BLaER1 treated with 17β-estradiol and CSF1 and Interleukin-3, amounts not matched to agents 10 nM and 100 nM (cell line): ENCODE data around the gene PTK7.
"Not testable (repeated sequence)": the region's sequence is repeated elsewhere in the genome, so short reads cannot be mapped to it uniquely, and the experiment has no call there.

Experiments
- H3K27ac ChIP-seq, 11 experiments: shearing (Covaris generic); formaldehyde crosslinking; 2 replicates each; pipeline ENCODE4 v1.8.1; 2022
- H3K27me3 ChIP-seq, 11 experiments: shearing (Covaris generic); formaldehyde crosslinking; 2 replicates each; pipeline ENCODE4 v1.8.1; 2022
- H3K36me3 ChIP-seq, 11 experiments: shearing (Covaris generic); formaldehyde crosslinking; 2 replicates each; pipeline ENCODE4 v1.8.1; 2022
- H3K4me1 ChIP-seq, 10 experiments: shearing (Covaris generic); formaldehyde crosslinking; 2 replicates each; pipeline ENCODE4 v1.8.1; 2022
- H3K4me2 ChIP-seq, 11 experiments: shearing (Covaris generic); formaldehyde crosslinking; 2 replicates each; pipeline ENCODE4 v1.8.1; 2022
- H3K4me3 ChIP-seq, 10 experiments: shearing (Covaris generic); formaldehyde crosslinking; 2 replicates each; pipeline ENCODE4 v1.8.1; 2022
- H3K9ac ChIP-seq, 11 experiments: shearing (Covaris generic); formaldehyde crosslinking; 2 replicates each; pipeline ENCODE4 v1.8.1; 2022
- H3K9me3 ChIP-seq, 11 experiments: shearing (Covaris generic); formaldehyde crosslinking; replicated peaks in 1 of 11; 2 replicates each; pipeline ENCODE4 v1.8.1; 2022
- H4K20me1 ChIP-seq, 11 experiments: shearing (Covaris generic); formaldehyde crosslinking; 2 replicates each; pipeline ENCODE4 v1.8.1; 2022
- Cebpa-rat ChIP-seq, 11 experiments: shearing (Covaris generic); IDR thresholded peaks; 2 replicates each; pipeline ENCODE4 v1.8.1; 2022

The PTK7 gene

GRCh38 chr6:43037197-43037596, 38.9 kb upstream of the PTK7 start:
- H3K27me3 ChIP-seq: no peaks in the 10 kb centered on the region
- peaks cover 0 to 4% (median 0%) of the 10 kb centered on the region in 10 experiments; a peak in 4 of 20 replicates for H3K4me1 ChIP-seq
- H3K4me2 ChIP-seq: no peak overlapping the region
- H3K4me3 ChIP-seq: no peak overlapping the region
- H3K9ac ChIP-seq: no peak overlapping the region
- TF ChIP-seq Cebpa-rat (IDR thresholded peaks at IDR 0.05): no peak
- no peak overlapping the region for H3K27ac ChIP-seq
- H4K20me1 ChIP-seq: peaks cover 0 to 58% (median 16%) of the 10 kb centered on the region in 11 experiments; a peak in 14 of 22 replicates
- H3K36me3 ChIP-seq: peaks cover 64 to 94% (median 87%) of the 10 kb centered on the region in 11 experiments
- H3K9me3 ChIP-seq: no peaks in the 10 kb centered on the region

GRCh38 chr6:43037706-43038105, 38.4 kb upstream of the PTK7 start:
- Histone ChIP-seq H3K4me3 (no peak overlapping the region), H3K9ac (no peak overlapping the region), H3K4me1 (peaks cover 0 to 7% (median 0%) of the 10 kb centered on the region in 10 experiments; a peak in 4 of 20 replicates), H3K4me2 (no peak overlapping the region), H4K20me1 (peaks cover 0 to 52% (median 16%) of the 10 kb centered on the region in 11 experiments; a peak in 12 of 22 replicates), H3K36me3 (peaks cover 60 to 94% (median 86%) of the 10 kb centered on the region in 11 experiments), H3K9me3 (no peaks in the 10 kb centered on the region), H3K27ac (no peak overlapping the region), H3K27me3 (no peaks in the 10 kb centered on the region)
- no peak for TF ChIP-seq Cebpa-rat (IDR thresholded peaks at IDR 0.05)

- peaks cover 0 to 46% (median 13%) of the 10 kb centered on the region in 11 experiments; a peak in 11 of 22 replicates for H4K20me1 ChIP-seq
- H3K27ac ChIP-seq: no peak overlapping the region
- no peaks in the 10 kb centered on the region for H3K27me3 ChIP-seq
- peaks cover 65 to 94% (median 86%) of the 10 kb centered on the region in 11 experiments for H3K36me3 ChIP-seq
- no peak overlapping the region; a peak in 1 of 22 replicates for H3K9ac ChIP-seq
- no peak overlapping the region for H3K4me2 ChIP-seq
- H3K9me3 ChIP-seq: no peaks in the 10 kb centered on the region
- TF ChIP-seq Cebpa-rat (IDR thresholded peaks at IDR 0.05): no peak
- H3K4me3 ChIP-seq: no peak overlapping the region
- H3K4me1 ChIP-seq: peaks cover 0 to 7% (median 0%) of the 10 kb centered on the region in 10 experiments; a peak in 4 of 20 replicates
Measured at GRCh38 chr6:43038727-43039126, 37.4 kb upstream of the PTK7 start.

- no peak overlapping the region for H3K4me2 ChIP-seq
- H3K4me3 ChIP-seq: no peak overlapping the region
- peaks cover 0 to 7% (median 0%) of the 10 kb centered on the region in 10 experiments; a peak in 4 of 20 replicates for H3K4me1 ChIP-seq
- H3K27me3 ChIP-seq: no peaks in the 10 kb centered on the region
- TF ChIP-seq Cebpa-rat (IDR thresholded peaks at IDR 0.05): no peak
- no peak overlapping the region for H3K9ac ChIP-seq
- no peak overlapping the region for H3K27ac ChIP-seq
- H4K20me1 ChIP-seq: peaks cover 0 to 28% (median 2%) of the 10 kb centered on the region in 11 experiments; a peak in 7 of 22 replicates
- H3K36me3 ChIP-seq: peaks cover 59 to 93% (median 81%) of the 10 kb centered on the region in 11 experiments
- no peaks in the 10 kb centered on the region for H3K9me3 ChIP-seq
Measured at GRCh38 chr6:43040542-43041257, 35.4 kb upstream of the PTK7 start.

GRCh38 chr6:43041475-43041874, 34.6 kb upstream of the PTK7 start:
- H3K36me3 ChIP-seq: peaks cover 62 to 93% (median 84%) of the 10 kb centered on the region in 11 experiments
- H3K9ac ChIP-seq, H3K27ac ChIP-seq, H3K9me3 ChIP-seq, H3K4me1 ChIP-seq, H3K4me3 ChIP-seq, H3K27me3 ChIP-seq, H3K4me2 ChIP-seq: not testable (repeated sequence)
- H4K20me1 ChIP-seq: peaks cover 0 to 25% (median 0%) of the 10 kb centered on the region in 11 experiments; a peak in 4 of 22 replicates

GRCh38 chr6:43043310-43043709, 32.8 kb upstream of the PTK7 start:
- H3K4me3 ChIP-seq: no peak overlapping the region
- TF ChIP-seq Cebpa-rat (IDR thresholded peaks at IDR 0.05): no peak
- peaks cover 60 to 93% (median 80%) of the 10 kb centered on the region in 11 experiments for H3K36me3 ChIP-seq
- H3K9me3 ChIP-seq: no peaks in the 10 kb centered on the region
- no peak overlapping the region for H3K9ac ChIP-seq
- H3K4me2 ChIP-seq: no peak overlapping the region
- H3K27ac ChIP-seq: no peak overlapping the region
- peaks cover 0 to 15% (median 0%) of the 10 kb centered on the region in 11 experiments; a peak in 3 of 22 replicates for H4K20me1 ChIP-seq
- peaks cover 0 to 7% (median 0%) of the 10 kb centered on the region in 10 experiments; a peak in 4 of 20 replicates for H3K4me1 ChIP-seq
- no peaks in the 10 kb centered on the region for H3K27me3 ChIP-seq

GRCh38 chr6:43045371-43045930, 30.7 kb upstream of the PTK7 start:
- Histone ChIP-seq H3K27ac (no peak overlapping the region), H3K4me1 (peaks cover 0 to 7% (median 3%) of the 10 kb centered on the region in 10 experiments; a peak in 7 of 20 replicates), H3K36me3 (peaks cover 63 to 93% (median 74%) of the 10 kb centered on the region in 11 experiments), H4K20me1 (peaks cover 0 to 9% (median 0%) of the 10 kb centered on the region in 11 experiments; a peak in 2 of 22 replicates), H3K4me2 (no peak overlapping the region), H3K27me3 (no peaks in the 10 kb centered on the region), H3K4me3 (no peak overlapping the region), H3K9ac (no peak overlapping the region), H3K9me3 (no peaks in the 10 kb centered on the region)
- TF ChIP-seq Cebpa-rat (IDR thresholded peaks at IDR 0.05): no peak

GRCh38 chr6:43047998-43048397, 28.1 kb upstream of the PTK7 start:
- no peaks in the 10 kb centered on the region for H3K27me3 ChIP-seq
- H3K4me3 ChIP-seq: no peak overlapping the region
- H4K20me1 ChIP-seq: peaks cover 0 to 9% (median 0%) of the 10 kb centered on the region in 11 experiments; a peak in 1 of 22 replicates
- H3K36me3 ChIP-seq: peaks cover 52 to 83% (median 64%) of the 10 kb centered on the region in 11 experiments
- TF ChIP-seq Cebpa-rat (IDR thresholded peaks at IDR 0.05): no peak
- H3K4me1 ChIP-seq: peaks cover 12 to 31% (median 24%) of the 10 kb centered on the region in 10 experiments
- no peak overlapping the region for H3K4me2 ChIP-seq
- no peak overlapping the region for H3K27ac ChIP-seq
- no peaks in the 10 kb centered on the region for H3K9me3 ChIP-seq
- peak overlapping the region in 1 of 11 experiments; percentile 32; a peak in 1 of 22 replicates for H3K9ac ChIP-seq

GRCh38 chr6:43050981-43051380, 25.1 kb upstream of the PTK7 start:
- Histone ChIP-seq H3K9me3 (no peaks in the 10 kb centered on the region), H3K4me3 (no peak overlapping the region), H3K27ac (no peak overlapping the region), H3K4me1 (peaks cover 22 to 43% (median 37%) of the 10 kb centered on the region in 10 experiments), H3K27me3 (no peaks in the 10 kb centered on the region), H3K9ac (peak overlapping the region in 5 of 11 experiments; percentile 22 to 50 (median 24); a peak in 5 of 22 replicates), H4K20me1 (peaks cover 0 to 9% (median 0%) of the 10 kb centered on the region in 11 experiments; a peak in 1 of 22 replicates), H3K4me2 (peak overlapping the region in 8 of 11 experiments; percentile 6 to 99 (median 57); a peak in 8 of 22 replicates), H3K36me3 (peaks cover 42 to 71% (median 58%) of the 10 kb centered on the region in 11 experiments)
- TF ChIP-seq Cebpa-rat (IDR thresholded peaks at IDR 0.05): no peak
